ENCODE results near the gene B3GNT2.

The B3GNT2 gene

DNA sequence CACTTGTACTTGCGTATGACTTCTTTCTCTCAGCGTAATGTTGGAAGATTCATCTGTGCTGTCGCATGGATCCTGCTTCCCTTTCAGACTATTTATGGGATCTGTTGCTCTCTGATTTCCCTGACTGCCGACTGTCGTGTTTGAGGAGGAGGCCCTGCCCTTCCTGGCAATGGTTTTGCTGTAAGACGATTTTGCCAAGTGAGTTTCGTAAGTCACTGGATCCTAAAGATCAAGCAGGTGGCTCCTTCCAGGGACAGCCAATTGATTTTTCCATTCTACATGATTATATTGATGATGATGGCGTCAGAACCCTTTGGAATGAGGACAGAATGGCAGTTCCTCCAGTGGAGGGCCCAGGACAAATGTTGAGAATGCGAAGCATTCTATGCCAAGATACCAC lies 8.7 kb upstream of the B3GNT2 start:
- H3K36me3 ChIP-seq (ENCODE audit: insufficient read depth) = no peaks in the 10 kb centered on the region
- H3K4me1 ChIP-seq (ENCODE audit: low read depth, poor library complexity, severe bottlenecking) = no peaks in the 10 kb centered on the region
- H3K9ac ChIP-seq = no peak overlapping the region
- no peak overlapping the region for H3K4me2 ChIP-seq
- no peak overlapping the region for H3K27ac ChIP-seq
- TF ChIP-seq, protein P1, sequence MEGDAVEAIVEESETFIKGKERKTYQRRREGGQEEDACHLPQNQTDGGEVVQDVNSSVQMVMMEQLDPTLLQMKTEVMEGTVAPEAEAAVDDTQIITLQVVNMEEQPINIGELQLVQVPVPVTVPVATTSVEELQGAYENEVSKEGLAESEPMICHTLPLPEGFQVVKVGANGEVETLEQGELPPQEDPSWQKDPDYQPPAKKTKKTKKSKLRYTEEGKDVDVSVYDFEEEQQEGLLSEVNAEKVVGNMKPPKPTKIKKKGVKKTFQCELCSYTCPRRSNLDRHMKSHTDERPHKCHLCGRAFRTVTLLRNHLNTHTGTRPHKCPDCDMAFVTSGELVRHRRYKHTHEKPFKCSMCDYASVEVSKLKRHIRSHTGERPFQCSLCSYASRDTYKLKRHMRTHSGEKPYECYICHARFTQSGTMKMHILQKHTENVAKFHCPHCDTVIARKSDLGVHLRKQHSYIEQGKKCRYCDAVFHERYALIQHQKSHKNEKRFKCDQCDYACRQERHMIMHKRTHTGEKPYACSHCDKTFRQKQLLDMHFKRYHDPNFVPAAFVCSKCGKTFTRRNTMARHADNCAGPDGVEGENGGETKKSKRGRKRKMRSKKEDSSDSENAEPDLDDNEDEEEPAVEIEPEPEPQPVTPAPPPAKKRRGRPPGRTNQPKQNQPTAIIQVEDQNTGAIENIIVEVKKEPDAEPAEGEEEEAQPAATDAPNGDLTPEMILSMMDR (conservative IDR thresholded peaks at IDR 0.05; ENCODE audit: low read depth, low read length) = no peak
- no peaks in the 10 kb centered on the region for H3K27me3 ChIP-seq (ENCODE audit: insufficient read depth, low read depth)
- H3K79me2 ChIP-seq (ENCODE audit: insufficient read depth, low read depth) = no peaks in the 10 kb centered on the region
- no peaks in the 10 kb centered on the region for H4K20me1 ChIP-seq (ENCODE audit: insufficient read depth)
- no peak overlapping the region for H2AFZ ChIP-seq (ENCODE audit: low read depth)
- H3K4me3 ChIP-seq (IDR thresholded peaks at IDR 0.05; ENCODE audit: insufficient read depth, low read depth, low read length) = no peak overlapping the region

DNA sequence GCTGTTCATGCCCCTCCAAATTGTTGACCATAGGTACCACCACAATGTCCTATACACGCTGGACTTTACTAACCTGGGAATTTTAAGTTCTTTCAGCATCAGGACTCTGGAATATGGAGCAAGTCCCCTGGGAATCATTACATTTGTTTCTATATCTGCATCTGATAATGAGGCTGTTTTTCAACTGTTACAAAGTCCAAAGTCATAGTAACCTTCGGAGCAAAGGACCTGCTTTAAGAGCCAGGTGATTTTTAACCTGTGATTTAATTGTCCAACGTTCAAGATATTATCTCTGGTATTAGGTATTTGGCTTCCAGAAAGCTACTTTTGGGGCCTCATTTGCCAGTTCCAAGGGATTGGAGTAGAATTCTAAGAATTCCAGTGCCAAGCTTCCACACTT lies 7.5 kb upstream of the B3GNT2 start:
- H3K79me2 ChIP-seq (ENCODE audit: insufficient read depth, low read depth) = no peaks in the 10 kb centered on the region
- H3K4me2 ChIP-seq = no peak overlapping the region
- H3K9ac ChIP-seq = no peak overlapping the region
- H3K4me3 ChIP-seq (IDR thresholded peaks at IDR 0.05; ENCODE audit: insufficient read depth, low read depth, low read length) = no peak overlapping the region
- no peak overlapping the region for H3K27ac ChIP-seq
- H3K36me3 ChIP-seq (ENCODE audit: insufficient read depth) = no peaks in the 10 kb centered on the region
- TF ChIP-seq, protein P1 (conservative IDR thresholded peaks at IDR 0.05; ENCODE audit: low read depth, low read length) = no peak
- H3K27me3 ChIP-seq (ENCODE audit: insufficient read depth, low read depth) = no peaks in the 10 kb centered on the region
- H3K4me1 ChIP-seq (ENCODE audit: low read depth, poor library complexity, severe bottlenecking) = no peaks in the 10 kb centered on the region
- no peaks in the 10 kb centered on the region for H4K20me1 ChIP-seq (ENCODE audit: insufficient read depth)
- H2AFZ ChIP-seq (ENCODE audit: low read depth) = no peak overlapping the region

DNA sequence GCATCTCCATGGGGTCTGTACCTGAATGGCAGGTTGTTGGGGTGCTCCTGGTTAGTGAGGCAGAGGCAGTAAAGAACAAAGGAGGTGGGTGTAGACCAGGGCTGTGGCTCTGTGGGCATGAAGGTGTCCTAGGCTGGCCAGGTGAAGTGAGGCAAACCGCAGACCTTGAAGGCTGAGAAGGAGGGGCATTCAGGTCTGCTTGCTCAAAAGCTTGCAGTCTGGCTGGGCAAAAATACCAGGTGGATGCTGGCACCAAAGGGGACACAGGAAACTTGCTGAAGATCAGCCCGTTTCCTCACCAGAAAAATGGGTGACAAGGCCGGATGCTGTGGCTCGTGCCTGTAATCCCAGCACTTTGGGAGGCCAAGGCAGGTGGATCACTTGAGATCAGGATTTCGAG lies 6.7 kb upstream of the B3GNT2 start:
- Histone ChIP-seq H3K4me1 (ENCODE audit: low read depth, poor library complexity, severe bottlenecking) (no peaks in the 10 kb centered on the region), H3K4me3 (IDR thresholded peaks at IDR 0.05; ENCODE audit: insufficient read depth, low read depth, low read length) (no peak overlapping the region), H3K4me2 (no peak overlapping the region), H3K27me3 (ENCODE audit: insufficient read depth, low read depth) (no peaks in the 10 kb centered on the region), H4K20me1 (ENCODE audit: insufficient read depth) (no peaks in the 10 kb centered on the region), H3K27ac (no peak overlapping the region), H3K36me3 (ENCODE audit: insufficient read depth) (no peaks in the 10 kb centered on the region), H2AFZ (ENCODE audit: low read depth) (no peak overlapping the region), H3K79me2 (ENCODE audit: insufficient read depth, low read depth) (no peaks in the 10 kb centered on the region), H3K9ac (no peak overlapping the region)
- TF ChIP-seq, protein P1 (conservative IDR thresholded peaks at IDR 0.05; ENCODE audit: low read depth, low read length) = no peak

DNA sequence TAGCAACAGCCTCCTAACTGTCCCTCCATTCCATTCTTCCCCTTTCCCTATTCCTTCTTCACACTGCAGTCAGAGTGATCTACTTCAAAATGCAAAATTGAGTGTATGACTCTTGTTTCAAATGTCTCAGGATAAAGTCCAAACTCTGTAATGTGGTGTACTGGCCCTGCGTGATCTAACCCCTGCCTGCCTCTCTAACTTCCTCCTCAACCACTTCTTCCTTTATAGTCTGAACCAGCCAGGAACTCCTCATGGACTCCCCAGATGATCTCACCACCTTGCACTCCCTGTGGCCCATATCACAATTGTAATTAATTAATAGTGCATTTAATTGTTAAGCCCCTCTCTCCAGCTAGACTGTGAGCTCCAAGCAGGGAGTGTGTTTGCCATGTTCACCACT lies 3.1 kb upstream of the B3GNT2 start:
- no peak overlapping the region for H2AFZ ChIP-seq (ENCODE audit: low read depth)
- H3K79me2 ChIP-seq (ENCODE audit: insufficient read depth, low read depth) = peaks cover 11% of the 10 kb centered on the region
- no peaks in the 10 kb centered on the region for H3K27me3 ChIP-seq (ENCODE audit: insufficient read depth, low read depth)
- H3K27ac ChIP-seq = no peak overlapping the region
- no peaks in the 10 kb centered on the region for H3K4me1 ChIP-seq (ENCODE audit: low read depth, poor library complexity, severe bottlenecking)
- H3K4me2 ChIP-seq = no peak overlapping the region
- H4K20me1 ChIP-seq (ENCODE audit: insufficient read depth) = peaks cover 5% of the 10 kb centered on the region
- H3K4me3 ChIP-seq (IDR thresholded peaks at IDR 0.05; ENCODE audit: insufficient read depth, low read depth, low read length) = no peak overlapping the region
- TF ChIP-seq, protein P1 (conservative IDR thresholded peaks at IDR 0.05; ENCODE audit: low read depth, low read length) = no peak
- no peak overlapping the region for H3K9ac ChIP-seq
- H3K36me3 ChIP-seq (ENCODE audit: insufficient read depth) = no peaks in the 10 kb centered on the region

Measured in KMS-11 (cell line).